ENCODE data around the gene MBL2.

Gene MBL2

GRCh38 chr10:52739380-52740154 is 33.0 kb downstream of the MBL2 start:
- DNase-seq: no peak

GRCh38 chr10:52738951-52739350 is 33.6 kb downstream of the MBL2 start:
- DNase-seq: no peak

DNA sequence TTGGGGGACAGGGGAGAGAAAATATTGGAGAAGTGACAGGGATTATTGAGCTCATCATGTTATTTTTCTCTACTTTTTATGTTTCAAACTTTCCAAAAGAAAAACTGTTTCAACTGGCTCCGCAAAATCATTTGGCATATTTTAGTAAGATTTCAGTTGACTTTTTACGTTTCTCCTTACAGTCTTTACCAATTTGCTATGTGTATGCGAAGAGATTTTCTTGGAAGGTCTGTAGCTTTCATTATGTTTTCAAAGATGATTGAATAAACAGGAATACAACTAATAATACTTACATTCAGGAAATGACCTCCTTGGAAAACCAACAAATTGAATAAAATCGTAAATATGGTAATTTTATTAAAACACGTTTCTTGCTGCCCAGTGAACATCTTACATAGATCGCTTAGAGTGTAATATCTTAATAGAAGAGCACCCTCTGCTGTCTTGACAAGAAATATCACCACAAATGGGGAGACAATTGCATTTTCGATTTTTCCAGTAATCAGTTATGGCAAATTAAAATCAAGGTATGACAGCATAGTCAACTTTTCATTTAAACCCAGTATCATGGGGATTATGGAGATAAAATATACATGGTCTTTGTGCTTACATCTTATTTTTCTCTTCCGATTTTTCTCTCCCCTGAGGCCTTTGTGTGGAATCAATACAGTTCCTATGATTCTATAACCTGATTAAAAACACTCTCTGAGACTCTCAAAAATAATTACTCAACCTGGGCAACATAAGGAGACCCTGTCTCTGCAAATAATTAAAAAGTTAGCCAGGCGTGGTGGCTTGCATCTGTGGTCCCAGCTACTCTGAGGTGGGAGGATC is 43.1 kb downstream of the MBL2 start:
- DNase-seq: no peak

DNA sequence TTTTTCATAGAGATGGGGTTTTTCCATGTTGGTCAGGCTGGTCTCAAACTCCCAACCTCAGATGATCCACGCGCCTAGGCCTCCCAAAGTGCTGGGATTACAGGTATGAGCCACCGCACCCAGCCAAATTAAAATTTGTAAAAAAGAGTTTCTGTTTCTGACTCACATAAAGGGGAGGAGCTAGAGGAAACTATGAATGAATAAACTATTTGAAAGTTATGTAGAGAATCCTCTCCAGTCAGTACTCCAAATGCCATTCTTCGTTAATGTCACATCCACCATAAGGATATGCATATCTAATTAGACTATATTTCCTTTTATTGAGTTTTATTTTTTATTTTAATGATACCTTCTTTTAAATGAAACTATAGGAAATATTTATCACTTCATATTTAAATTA is 52.6 kb downstream of the MBL2 start:
- no peak for DNase-seq
